Gastroesophageal sphincter (tissue), 4 donors: ENCODE data around the gene FZR1. TPM values are rescaled to one million over a fixed set of nuclear protein-coding genes. Genes with fewer than 3 reads are reported as not detected.

ENCODE experiments used
- ATAC-seq: fragments of 150-250 bp; one replicate; pipeline ENCODE4 v1.9.1; 2016; ENCODE audit warnings: mild to moderate bottlenecking, moderate library complexity
- H3K27ac ChIP-seq, 4 donors: fragments of 200-600 bp; sonication (generic) in 3 of 4; 1 replicate in 3 of 4; 2 replicates in 1 of 4; pipeline ENCODE4 v1.5.1; 2016 to 2019
- H3K27me3 ChIP-seq: fragments of 200-600 bp; sonication (generic); one replicate; pipeline ENCODE4 v1.5.1; 2019
- H3K36me3 ChIP-seq, 2 donors: fragments of 200-600 bp; sonication (generic); one replicate each; pipeline ENCODE4 v1.5.1; 2019; ENCODE audit warnings: control low read depth in 1 of 2
- H3K4me1 ChIP-seq, 3 donors: fragments of 200-600 bp; sonication (generic); 1 replicate in 2 of 3; 2 replicates in 1 of 3; pipeline ENCODE4 v1.5.1; 2016 to 2019; ENCODE audit warnings: control low read depth in 2 of 3
- H3K4me3 ChIP-seq, 2 donors: fragments of 200-600 bp; sonication (generic); one replicate each; pipeline ENCODE4 v1.5.1; 2019; ENCODE audit warnings: mild to moderate bottlenecking in 1 of 2, moderate library complexity in 1 of 2
- H3K9me3 ChIP-seq, 3 donors: fragments of 200-600 bp; sonication (generic); one replicate each; pipeline ENCODE4 v1.5.1; 2017 to 2019; ENCODE audit warnings: control low read depth in 2 of 3
- CTCF ChIP-seq, 4 experiments: fragments of 200-600 bp in 2 of 4; fragments of 450-650 bp in 2 of 4; sonication (generic) in 1 of 4; IDR thresholded peaks; one replicate each; pipeline ENCODE4 v1.5.1; 2017 to 2019; ENCODE audit warnings: antibody characterized with exemption in 4 of 4, mild to moderate bottlenecking in 2 of 4, moderate library complexity in 2 of 4
- EP300 ChIP-seq: sonication (generic); formaldehyde crosslinking; IDR thresholded peaks from one replicate; pipeline ENCODE4 v1.6.1; 2017; ENCODE audit warnings: antibody characterized with exemption, mild to moderate bottlenecking
- POLR2A ChIP-seq, 2 donors: fragments of 450-650 bp; IDR thresholded peaks; one replicate each; pipeline ENCODE4 v1.6.1; 2017; ENCODE audit warnings: antibody characterized with exemption in 2 of 2, mild to moderate bottlenecking in 2 of 2, moderate library complexity in 1 of 2
- POLR2AphosphoS5 ChIP-seq: sonication (generic); formaldehyde crosslinking; IDR thresholded peaks from one replicate; pipeline ENCODE4 v1.6.1; 2017; ENCODE audit warnings: antibody characterized with exemption
- WGBS, 2 donors: methylation state at CpG; one replicate each; pipeline ENCODE4 v1.1.5; 2018; ENCODE audit warnings: low coverage in 1 of 2; 5-methylcytosine and 5-hydroxymethylcytosine counted together
- total RNA-seq, 4 donors: library from RNA; depleted of rRNA; stranded (reverse); fragments of >200 nt; gene quantifications; one replicate each; pipeline ENCODE4 v1.1.0, GENCODE V29; 2016

Gene FZR1
- total RNA-seq, 4 donors from 2014 or later: 17.6 to 32.9 (median 23.0) TPM

GRCh38 chr19:3481241-3482090 is 24.6 kb upstream of the FZR1 start:
- Histone ChIP-seq H3K36me3 (no peaks in the 10 kb centered on the region), H3K9me3 (no peaks in the 10 kb centered on the region), H3K27ac (no peak overlapping the region), H3K4me1 (no peaks in the 10 kb centered on the region), H3K4me3 (no peak overlapping the region), H3K27me3 (peaks cover 74% of the 10 kb centered on the region)
- TF ChIP-seq POLR2A (IDR thresholded peaks at IDR 0.05) (no peak), EP300 (no peak), POLR2AphosphoS5 (no peak), CTCF (IDR thresholded peaks at IDR 0.05) (no peak)
- 63 to 69% methylated on average over 3 to 9 of the region's 38 CpGs for WGBS, 2 donors
- ATAC-seq: no peak

GRCh38 chr19:3482507-3483225 is 23.4 kb upstream of the FZR1 start:
- ATAC-seq: no peak
- peaks cover 74% of the 10 kb centered on the region for H3K27me3 ChIP-seq
- no peak for TF ChIP-seq POLR2A (IDR thresholded peaks at IDR 0.05)
- TF ChIP-seq POLR2AphosphoS5: no peak
- TF ChIP-seq CTCF (IDR thresholded peaks at IDR 0.05): no peak
- TF ChIP-seq EP300: no peak
- no peak overlapping the region for H3K4me3 ChIP-seq
- no peaks in the 10 kb centered on the region for H3K36me3 ChIP-seq
- no peak overlapping the region for H3K27ac ChIP-seq
- H3K9me3 ChIP-seq: no peaks in the 10 kb centered on the region
- no peaks in the 10 kb centered on the region for H3K4me1 ChIP-seq
- 20 to 41% methylated on average over 1 to 16 of the region's 49 CpGs for WGBS, 2 donors

- peaks cover 74% of the 10 kb centered on the region for H3K27me3 ChIP-seq
- no peak for ATAC-seq
- no peaks in the 10 kb centered on the region for H3K4me1 ChIP-seq
- 61 to 87% methylated on average over 7 of the region's 33 CpGs for WGBS, 2 donors
- H3K9me3 ChIP-seq: no peaks in the 10 kb centered on the region
- no peak within 1 kb of the TSS for H3K27ac ChIP-seq
- no peaks in the 10 kb centered on the region for H3K36me3 ChIP-seq
- TF ChIP-seq CTCF (IDR thresholded peaks at IDR 0.05): no peak
- no peak within 1 kb of the TSS for H3K4me3 ChIP-seq
Observed at GRCh38 chr19:3483226-3483628, 22.9 kb upstream of the FZR1 start, which contains the start of gene SMIM44. Gene SMIM44, minus strand, starts transcription at chr19:3483441. Its CDS starts 38 bp downstream, at chr19:3483403.

- peaks cover 0 to 69% of the 10 kb centered on the region in 2 donors for H3K36me3 ChIP-seq
- ATAC-seq: no peak
Observed at GRCh38 chr19:3491396-3492119, 14.6 kb upstream of the FZR1 start.

More at GRCh38 chr19:3491396-3492119, 14.6 kb upstream of the FZR1 start:
- Histone ChIP-seq H3K27me3 (no peaks in the 10 kb centered on the region), H3K4me1 (no peaks in the 10 kb centered on the region), H3K4me3 (no peak overlapping the region), H3K27ac (no peak overlapping the region), H3K9me3 (no peaks in the 10 kb centered on the region)
- 100% methylated on average over 3 of the region's 55 CpGs; no CpG with 5 or more reads in 1 of the 2 donors for WGBS, 2 donors
- TF ChIP-seq POLR2AphosphoS5 (no peak), EP300 (no peak), CTCF (IDR thresholded peaks at IDR 0.05) (no peak), POLR2A (IDR thresholded peaks at IDR 0.05) (no peak)
